Vagina (tissue), 2 donors: ENCODE measurements around the gene NCK1. TPM values are rescaled to one million over a fixed set of nuclear protein-coding genes. Genes with fewer than 3 reads are reported as not detected.

ENCODE experiments used
- DNase-seq, 2 donors: peaks; one replicate each; pipeline ENCODE4 v3.0.0-alpha.2; 2017; ENCODE audit errors: extremely low spot score in 2 of 2
- H3K27ac ChIP-seq: fragments of 200-600 bp; sonication (generic); one replicate; pipeline ENCODE4 v1.5.1; 2019
- H3K27me3 ChIP-seq: fragments of 200-600 bp; sonication (generic); one replicate; pipeline ENCODE4 v1.5.1; 2019
- H3K36me3 ChIP-seq, 2 donors: fragments of 200-600 bp; sonication (generic); one replicate each; pipeline ENCODE4 v1.5.1; 2017 to 2019
- H3K4me1 ChIP-seq: fragments of 200-600 bp; sonication (generic); one replicate; pipeline ENCODE4 v1.5.1; 2019
- H3K4me3 ChIP-seq, 2 donors: fragments of 200-600 bp; sonication (generic); 1 replicate in 1 of 2; 2 replicates in 1 of 2; pipeline ENCODE4 v1.5.1; 2016 to 2019
- H3K9me3 ChIP-seq: fragments of 200-600 bp; sonication (generic); one replicate; pipeline ENCODE4 v1.5.1; 2019
- POLR2A ChIP-seq, 2 donors: fragments of 450-650 bp; IDR thresholded peaks; one replicate each; pipeline ENCODE4 v1.6.1; 2017; ENCODE audit warnings: antibody characterized with exemption in 2 of 2, mild to moderate bottlenecking in 2 of 2, moderate library complexity in 2 of 2
- POLR2AphosphoS5 ChIP-seq, 2 donors: sonication (generic); formaldehyde crosslinking; IDR thresholded peaks; one replicate each; pipeline ENCODE4 v1.9.0; 2017; ENCODE audit warnings: antibody characterized with exemption in 2 of 2, mild to moderate bottlenecking in 2 of 2, low read depth in 1 of 2; ENCODE audit not compliant: insufficient read depth in 1 of 2
- intact Hi-C: fragments of 100-400 bp; cut with DNase I; formaldehyde crosslinking; loops from one replicate; pipeline ENCODE4 v1.15.1; 2023
- total RNA-seq: library from RNA; depleted of rRNA; stranded (reverse); fragments of >200 nt; gene quantifications from one replicate; pipeline ENCODE4 v1.2.3, GENCODE V29; 2016
- TF ChIP-seq, protein P1 (sequence below), 3 experiments: fragments of 450-650 bp in 2 of 3; fragments of 200-600 bp in 1 of 3; sonication (generic) in 1 of 3; IDR thresholded peaks; one replicate each; pipeline ENCODE4 v1.5.1; 2017 to 2019; ENCODE audit warnings: antibody characterized with exemption in 3 of 3, mild to moderate bottlenecking in 2 of 3, moderate library complexity in 2 of 3

NCK1 gene
- total RNA-seq, 1 donor from 2014 or later = 45.7 TPM

DNA sequence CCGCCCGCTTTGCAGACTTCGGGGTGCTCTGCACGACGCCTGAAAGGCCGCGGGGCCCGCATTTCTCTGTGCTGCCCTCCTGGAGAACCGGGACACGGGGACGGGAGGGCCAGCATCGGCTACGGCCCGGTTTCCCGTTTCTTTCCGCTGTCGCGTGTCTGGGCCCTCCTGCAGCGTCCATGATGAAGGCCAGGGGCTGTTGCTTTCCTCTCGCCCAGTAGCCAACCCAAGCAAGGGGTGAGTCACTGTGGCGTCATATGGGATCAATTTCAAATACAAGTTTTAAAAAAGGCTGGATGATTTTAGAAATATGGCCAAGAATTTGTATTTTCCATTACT is 42.6 kb upstream of the NCK1 start:
- Histone ChIP-seq H3K9me3 (no peaks in the 10 kb centered on the region), H3K4me3 (peak overlapping the region; percentile 74 to 77), H3K27me3 (no peaks in the 10 kb centered on the region), H3K36me3 (no peaks in the 10 kb centered on the region), H3K4me1 (peaks cover 31% of the 10 kb centered on the region), H3K27ac (peak overlapping the region; percentile 91)
- TF ChIP-seq POLR2AphosphoS5 (IDR thresholded peaks at IDR 0.05; ENCODE audit: insufficient read depth in 1 of 2, low read depth in 1 of 2) (peak in 1 of 2 donors; percentile 49), POLR2A (IDR thresholded peaks at IDR 0.05) (no peak)
- TF ChIP-seq, protein P1, sequence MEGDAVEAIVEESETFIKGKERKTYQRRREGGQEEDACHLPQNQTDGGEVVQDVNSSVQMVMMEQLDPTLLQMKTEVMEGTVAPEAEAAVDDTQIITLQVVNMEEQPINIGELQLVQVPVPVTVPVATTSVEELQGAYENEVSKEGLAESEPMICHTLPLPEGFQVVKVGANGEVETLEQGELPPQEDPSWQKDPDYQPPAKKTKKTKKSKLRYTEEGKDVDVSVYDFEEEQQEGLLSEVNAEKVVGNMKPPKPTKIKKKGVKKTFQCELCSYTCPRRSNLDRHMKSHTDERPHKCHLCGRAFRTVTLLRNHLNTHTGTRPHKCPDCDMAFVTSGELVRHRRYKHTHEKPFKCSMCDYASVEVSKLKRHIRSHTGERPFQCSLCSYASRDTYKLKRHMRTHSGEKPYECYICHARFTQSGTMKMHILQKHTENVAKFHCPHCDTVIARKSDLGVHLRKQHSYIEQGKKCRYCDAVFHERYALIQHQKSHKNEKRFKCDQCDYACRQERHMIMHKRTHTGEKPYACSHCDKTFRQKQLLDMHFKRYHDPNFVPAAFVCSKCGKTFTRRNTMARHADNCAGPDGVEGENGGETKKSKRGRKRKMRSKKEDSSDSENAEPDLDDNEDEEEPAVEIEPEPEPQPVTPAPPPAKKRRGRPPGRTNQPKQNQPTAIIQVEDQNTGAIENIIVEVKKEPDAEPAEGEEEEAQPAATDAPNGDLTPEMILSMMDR (IDR thresholded peaks at IDR 0.05) = no peak
- no peak for DNase-seq
- intact Hi-C loops = no loop called here

GRCh38 chr3:136819731-136820679 is 42.0 kb upstream of the NCK1 start:
- TF ChIP-seq, protein P1 (IDR thresholded peaks at IDR 0.05) = no peak
- TF ChIP-seq POLR2AphosphoS5 (IDR thresholded peaks at IDR 0.05; ENCODE audit: insufficient read depth in 1 of 2, low read depth in 1 of 2) = peak in 1 of 2 donors; percentile 26
- intact Hi-C loops = no loop called here
- H3K36me3 ChIP-seq = no peaks in the 10 kb centered on the region
- peak overlapping the region; percentile 74 to 77 for H3K4me3 ChIP-seq
- H3K9me3 ChIP-seq = no peaks in the 10 kb centered on the region
- H3K4me1 ChIP-seq = peaks cover 31% of the 10 kb centered on the region
- peak overlapping the region; percentile 91 for H3K27ac ChIP-seq
- H3K27me3 ChIP-seq = no peaks in the 10 kb centered on the region
- no peak for DNase-seq

- no peak overlapping the region for H3K4me3 ChIP-seq
- intact Hi-C loops = no loop called here
- TF ChIP-seq, protein P1 (IDR thresholded peaks at IDR 0.05) = no peak
- no peak for TF ChIP-seq POLR2AphosphoS5 (IDR thresholded peaks at IDR 0.05; ENCODE audit: insufficient read depth in 1 of 2, low read depth in 1 of 2)
- no peak for TF ChIP-seq POLR2A (IDR thresholded peaks at IDR 0.05)
- peaks cover 13% of the 10 kb centered on the region for H3K4me1 ChIP-seq
- DNase-seq = no peak
- no peaks in the 10 kb centered on the region for H3K36me3 ChIP-seq
- no peaks in the 10 kb centered on the region for H3K27me3 ChIP-seq
- H3K27ac ChIP-seq = no peak overlapping the region
- no peaks in the 10 kb centered on the region for H3K9me3 ChIP-seq
These were observed 30.5 kb upstream of the NCK1 start for GRCh38 chr3:136831461-136831860.

DNA sequence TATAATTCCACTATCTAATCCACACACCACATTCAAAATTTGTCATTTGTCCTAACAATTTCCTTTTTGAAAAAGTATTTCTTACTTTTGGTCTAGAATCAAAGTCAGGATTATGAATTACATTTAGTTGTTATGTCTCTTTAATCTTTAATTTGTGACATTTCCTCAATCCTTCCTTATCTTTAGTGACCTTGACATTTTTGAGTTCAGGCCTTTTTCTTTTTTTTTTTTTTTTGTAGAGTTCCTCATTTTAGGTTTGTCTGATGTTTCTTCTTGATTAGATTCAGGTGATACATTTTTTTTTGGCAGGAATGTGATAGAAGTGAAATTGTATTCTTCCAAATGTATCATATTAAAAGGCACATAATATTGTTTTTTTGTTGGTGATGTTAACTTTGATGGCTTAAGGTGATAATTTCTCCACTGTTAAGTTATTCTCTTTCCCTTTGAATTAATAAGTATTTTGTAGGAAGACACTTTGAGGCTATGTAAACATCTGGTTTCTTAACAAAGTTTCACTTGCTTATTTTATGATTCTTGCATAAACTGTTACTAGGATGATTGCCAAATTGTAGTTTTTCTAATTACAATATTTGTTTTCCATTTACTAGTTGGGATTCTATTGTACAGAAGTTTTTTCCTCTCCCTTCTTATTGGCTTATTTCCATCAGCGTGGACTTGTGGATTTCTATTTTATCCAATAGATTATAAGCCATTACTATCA is 26.8 kb upstream of the NCK1 start:
- DNase-seq = no peak
- H3K36me3 ChIP-seq = no peaks in the 10 kb centered on the region
- no peak overlapping the region for H3K4me3 ChIP-seq
- no peaks in the 10 kb centered on the region for H3K9me3 ChIP-seq
- TF ChIP-seq POLR2A (IDR thresholded peaks at IDR 0.05) (no peak), POLR2AphosphoS5 (IDR thresholded peaks at IDR 0.05; ENCODE audit: insufficient read depth in 1 of 2, low read depth in 1 of 2) (no peak)
- TF ChIP-seq, protein P1 (IDR thresholded peaks at IDR 0.05) = no peak
- intact Hi-C loops = no loop called here
- peaks cover 17% of the 10 kb centered on the region for H3K4me1 ChIP-seq
- no peak overlapping the region for H3K27ac ChIP-seq
- no peaks in the 10 kb centered on the region for H3K27me3 ChIP-seq
